CD14-positive monocyte (primary cell): Measurements from ENCODE around the gene CNTD1. TPM values are rescaled to one million over a fixed set of nuclear protein-coding genes. Genes with fewer than 3 reads are reported as not detected.

ENCODE experiments used
- DNase-seq, 3 donors: peaks; one replicate each; pipeline ENCODE4 v3.0.0-alpha.2; 2011 to 2022
- H2AFZ ChIP-seq: 2 replicates; pipeline ENCODE4 v1.6.0; 2012; ENCODE audit warnings: mild to moderate bottlenecking, low read depth, low read length, inconsistent platforms; ENCODE audit not compliant: insufficient read depth, poor library complexity, severe bottlenecking
- H3K27ac ChIP-seq, 2 donors: 1 replicate in 1 of 2; 2 replicates in 1 of 2; pipeline ENCODE4 v1.5.1; 2012 to 2013; ENCODE audit warnings: low read length in 2 of 2, control low read depth in 1 of 2, inconsistent platforms in 1 of 2, low read depth in 1 of 2, mild to moderate bottlenecking in 1 of 2
- H3K27me3 ChIP-seq, 2 donors: one replicate each; pipeline versions ENCODE4 v1.6.0 to v1.6.1; 2011 to 2013; ENCODE audit warnings: low read length in 2 of 2; ENCODE audit not compliant: control insufficient read depth in 2 of 2, insufficient read depth in 2 of 2
- H3K36me3 ChIP-seq, 2 donors: replicated peaks in 1 of 2; 1 replicate in 1 of 2; 2 replicates in 1 of 2; pipeline versions ENCODE4 v1.5.1 to v1.6.1; 2012 to 2013; ENCODE audit warnings: low read length in 2 of 2, control low read depth in 1 of 2, inconsistent platforms in 1 of 2, mild to moderate bottlenecking in 1 of 2; ENCODE audit not compliant: insufficient read depth in 2 of 2, control insufficient read depth in 1 of 2
- H3K4me1 ChIP-seq, 2 donors: 1 replicate in 1 of 2; 2 replicates in 1 of 2; pipeline versions ENCODE4 v1.5.1 to v1.6.1; 2012 to 2013; ENCODE audit warnings: low read length in 2 of 2, control low read depth in 1 of 2, inconsistent platforms in 1 of 2, mild to moderate bottlenecking in 1 of 2, moderate library complexity in 1 of 2; ENCODE audit not compliant: insufficient read depth in 2 of 2, control insufficient read depth in 1 of 2
- H3K4me2 ChIP-seq: replicated peaks from 2 replicates; pipeline ENCODE3; 2012; ENCODE audit warnings: low read length, moderate library complexity, mild to moderate bottlenecking; ENCODE audit not compliant: poor library complexity, severe bottlenecking; ENCODE audit errors: extremely low read depth
- H3K4me3 ChIP-seq, 3 experiments: fragments of 200-600 bp in 1 of 3; sonication (generic) in 1 of 3; replicated peaks in 1 of 3; 1 replicate in 2 of 3; 2 replicates in 1 of 3; pipeline ENCODE4 v1.5.1; 2011 to 2013; ENCODE audit warnings: low read length in 3 of 3, mild to moderate bottlenecking in 3 of 3, control low read depth in 2 of 3, low read depth in 2 of 3, inconsistent platforms in 1 of 3, moderate library complexity in 1 of 3
- H3K79me2 ChIP-seq: 2 replicates; pipeline ENCODE4 v1.6.0; 2012; ENCODE audit warnings: mild to moderate bottlenecking, control low read depth, inconsistent platforms, low read length, moderate library complexity; ENCODE audit not compliant: insufficient read depth
- H3K9ac ChIP-seq: 2 replicates; pipeline ENCODE4 v1.6.0; 2017; ENCODE audit warnings: low read length, mild to moderate bottlenecking; ENCODE audit not compliant: insufficient read depth, poor library complexity, severe bottlenecking
- H3K9me3 ChIP-seq, 2 donors: replicated peaks in 1 of 2; 1 replicate in 1 of 2; 2 replicates in 1 of 2; pipeline versions ENCODE4 v1.5.1 to v1.6.1; 2012 to 2013; ENCODE audit warnings: low read length in 2 of 2, control low read depth in 1 of 2; ENCODE audit not compliant: control insufficient read depth in 1 of 2, insufficient read depth in 1 of 2
- H4K20me1 ChIP-seq: 2 replicates; pipeline ENCODE4 v1.6.0; 2012; ENCODE audit warnings: mild to moderate bottlenecking, low read length, control low read depth, moderate library complexity; ENCODE audit not compliant: insufficient read depth
- H3K27ac Mint-ChIP-seq, 7 donors: one replicate each; pipeline ENCODE4 v1.8.0; 2020; ENCODE audit warnings: mild to moderate bottlenecking in 7 of 7, mixed read lengths in 7 of 7, moderate library complexity in 6 of 7, inconsistent platforms in 2 of 7
- H3K27me3 Mint-ChIP-seq, 3 donors: one replicate each; pipeline ENCODE4 v1.8.0; 2021 to 2022; ENCODE audit warnings: low read depth in 3 of 3, mild to moderate bottlenecking in 3 of 3, mixed read lengths in 3 of 3, moderate library complexity in 3 of 3, inconsistent platforms in 1 of 3
- H3K36me3 Mint-ChIP-seq, 2 donors: one replicate each; pipeline ENCODE4 v1.8.0; 2020; ENCODE audit warnings: mixed read lengths in 2 of 2, inconsistent platforms in 1 of 2, mild to moderate bottlenecking in 1 of 2
- H3K4me1 Mint-ChIP-seq: one replicate; pipeline ENCODE4 v1.8.0; 2020; ENCODE audit warnings: mild to moderate bottlenecking, mixed read lengths
- H3K4me3 Mint-ChIP-seq, 2 donors: one replicate each; pipeline ENCODE4 v1.8.0; 2020; ENCODE audit warnings: mild to moderate bottlenecking in 2 of 2, mixed read lengths in 2 of 2, moderate library complexity in 1 of 2
- H3K9me3 Mint-ChIP-seq, 7 donors: one replicate each; pipeline ENCODE4 v1.8.0; 2020 to 2022; ENCODE audit warnings: mixed read lengths in 7 of 7, mild to moderate bottlenecking in 6 of 7, moderate library complexity in 6 of 7, inconsistent platforms in 2 of 7
- WGBS: methylation state at CpG from one replicate; pipeline ENCODE4 v1.1.5; 2013; ENCODE audit warnings: missing lambda C conversion rate; ENCODE audit not compliant: insufficient coverage; 5-methylcytosine and 5-hydroxymethylcytosine counted together
- intact Hi-C, 2 donors: fragments of 100-400 bp; cut with micrococcal nuclease; formaldehyde crosslinking; loops; one replicate each; pipeline versions ENCODE4 v1.15.0 to v1.15.1; 2023
- polyA plus RNA-seq, 3 donors: library from polyadenylated mRNA; depleted of rRNA in 1 of 3; unstranded in 2 of 3; stranded (reverse) in 1 of 3; fragments of 300-500 nt in 2 of 3; fragments of >200 nt in 1 of 3; fragmentation: Illumina TruSeq in 2 of 3; gene quantifications; 1 replicate in 2 of 3; 2 replicates in 1 of 3; pipeline ENCODE4 v1.2.3, GENCODE V29; 2012 to 2021
- TF ChIP-seq, protein P1 (sequence below): fragments of 200-600 bp; IDR thresholded peaks from one replicate; pipeline ENCODE4 v1.8.0; 2022; ENCODE audit warnings: antibody characterized with exemption, mild to moderate bottlenecking

Gene CNTD1
- polyA plus RNA-seq, 3 donors: not detected

DNA sequence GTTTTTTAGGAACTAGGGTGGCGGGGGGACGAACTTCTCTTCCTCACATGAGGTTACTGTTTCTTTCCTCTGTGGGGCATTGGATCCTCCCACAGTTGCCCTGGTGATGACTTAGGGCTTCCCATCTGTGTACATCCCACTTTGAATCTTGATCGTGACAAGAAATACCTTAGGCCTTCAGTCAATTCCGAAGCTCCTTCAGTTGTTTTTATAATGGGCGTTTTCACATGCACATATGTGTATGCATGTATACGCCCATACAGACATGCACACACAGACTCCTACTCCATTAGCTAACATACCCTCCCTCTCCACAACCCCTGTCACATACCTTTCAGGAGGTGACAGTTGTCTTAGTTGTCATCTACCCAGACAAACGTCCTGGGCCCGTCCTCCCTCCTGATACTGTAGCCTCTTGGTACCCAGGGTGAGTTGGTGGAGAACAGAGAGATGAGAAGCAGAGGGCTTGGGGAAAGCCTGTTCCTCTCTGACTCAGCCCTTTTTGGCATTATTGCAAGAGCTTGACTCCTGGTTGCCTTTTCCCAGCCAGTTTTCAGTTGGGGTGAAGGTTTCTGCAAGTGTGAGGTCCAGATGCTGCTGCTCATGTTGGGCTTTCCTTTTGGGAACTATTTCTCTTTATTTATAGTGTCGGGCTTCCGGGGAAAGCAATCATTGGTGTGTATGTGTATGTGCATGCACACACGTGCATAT, 43.5 kb downstream of the CNTD1 start:
- no peak overlapping the region for H2AFZ ChIP-seq
- peaks cover 13 to 17% of the 10 kb centered on the region in 2 donors for H3K4me1 ChIP-seq
- H3K4me3 ChIP-seq: no peak overlapping the region
- peaks cover 25% of the 10 kb centered on the region for H3K4me1 Mint-ChIP-seq
- no peaks in the 10 kb centered on the region for H3K9me3 ChIP-seq
- H3K79me2 ChIP-seq: peaks cover 4% of the 10 kb centered on the region
- peaks cover 54% of the 10 kb centered on the region for H4K20me1 ChIP-seq
- H3K27me3 Mint-ChIP-seq: peaks cover 0 to 2% (median 2%) of the 10 kb centered on the region in 3 donors
- peak overlapping the region in 4 of 7 donors; percentile 27 to 46 (median 41) for H3K27ac Mint-ChIP-seq
- H3K9me3 Mint-ChIP-seq: no peaks in the 10 kb centered on the region
- intact Hi-C loops: loop anchor here (2.0 to 10.0 kb wide), 4 partner anchors 95 to 155 kb away; partner anchors contain the start of gene RPL27 (in 2 of the 2)
- no peak overlapping the region for H3K4me3 Mint-ChIP-seq
- no peak for DNase-seq
- peaks cover 75 to 86% of the 10 kb centered on the region in 2 donors for H3K36me3 Mint-ChIP-seq
- no peaks in the 10 kb centered on the region for H3K27me3 ChIP-seq
- TF ChIP-seq, protein P1, sequence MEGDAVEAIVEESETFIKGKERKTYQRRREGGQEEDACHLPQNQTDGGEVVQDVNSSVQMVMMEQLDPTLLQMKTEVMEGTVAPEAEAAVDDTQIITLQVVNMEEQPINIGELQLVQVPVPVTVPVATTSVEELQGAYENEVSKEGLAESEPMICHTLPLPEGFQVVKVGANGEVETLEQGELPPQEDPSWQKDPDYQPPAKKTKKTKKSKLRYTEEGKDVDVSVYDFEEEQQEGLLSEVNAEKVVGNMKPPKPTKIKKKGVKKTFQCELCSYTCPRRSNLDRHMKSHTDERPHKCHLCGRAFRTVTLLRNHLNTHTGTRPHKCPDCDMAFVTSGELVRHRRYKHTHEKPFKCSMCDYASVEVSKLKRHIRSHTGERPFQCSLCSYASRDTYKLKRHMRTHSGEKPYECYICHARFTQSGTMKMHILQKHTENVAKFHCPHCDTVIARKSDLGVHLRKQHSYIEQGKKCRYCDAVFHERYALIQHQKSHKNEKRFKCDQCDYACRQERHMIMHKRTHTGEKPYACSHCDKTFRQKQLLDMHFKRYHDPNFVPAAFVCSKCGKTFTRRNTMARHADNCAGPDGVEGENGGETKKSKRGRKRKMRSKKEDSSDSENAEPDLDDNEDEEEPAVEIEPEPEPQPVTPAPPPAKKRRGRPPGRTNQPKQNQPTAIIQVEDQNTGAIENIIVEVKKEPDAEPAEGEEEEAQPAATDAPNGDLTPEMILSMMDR: no peak
- H3K27ac ChIP-seq: no peak overlapping the region
- WGBS: 76% methylated on average over 3 of the region's 11 CpGs
- no peak overlapping the region for H3K4me2 ChIP-seq
- H3K36me3 ChIP-seq: peaks cover 83 to 87% of the 10 kb centered on the region in 2 donors
- no peak overlapping the region for H3K9ac ChIP-seq

DNA sequence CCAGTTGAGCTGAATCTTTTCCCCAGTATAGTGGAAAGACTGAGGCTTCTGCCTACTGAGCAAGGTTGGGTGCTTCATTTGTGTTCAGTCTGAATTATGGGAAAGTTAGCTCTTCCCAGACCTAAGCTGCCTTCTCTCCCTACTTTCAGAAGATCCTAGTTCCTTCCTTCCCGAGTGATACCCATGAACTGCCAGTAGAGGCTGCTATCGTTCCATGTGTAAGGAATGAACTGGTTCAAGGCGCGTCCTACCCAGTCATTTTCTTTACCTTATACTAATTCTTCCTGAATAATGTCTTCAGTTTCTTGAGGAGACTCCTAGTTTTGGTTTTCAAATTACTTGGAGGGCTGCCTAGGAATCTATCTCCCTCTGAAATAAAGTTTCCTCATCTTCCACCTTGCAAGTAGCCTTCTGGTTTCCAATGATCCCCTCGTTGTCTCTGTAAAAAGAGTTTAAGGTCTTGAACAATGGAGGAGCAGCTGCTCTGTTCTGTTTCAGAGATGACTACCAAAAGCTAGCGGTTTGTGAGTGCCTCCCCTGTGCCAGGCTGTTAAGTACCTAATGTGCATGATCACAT, 44.8 kb downstream of the CNTD1 start:
- peak overlapping the region in 1 of 7 donors; percentile 69 for H3K27ac Mint-ChIP-seq
- intact Hi-C loops: loop anchor here (2.0 to 10.0 kb wide), 4 partner anchors 93 to 154 kb away; partner anchors contain the start of gene RPL27 (in 2 of the 2)

More for the DNA sequence above, 44.8 kb downstream of the CNTD1 start:
- Mint-ChIP-seq H3K36me3 (peaks cover 64 to 73% of the 10 kb centered on the region in 2 donors), H3K4me1 (peaks cover 28% of the 10 kb centered on the region), H3K4me3 (no peak overlapping the region), H3K27me3 (peaks cover 0 to 5% (median 2%) of the 10 kb centered on the region in 3 donors), H3K9me3 (no peaks in the 10 kb centered on the region)
- Histone ChIP-seq H4K20me1 (peaks cover 49% of the 10 kb centered on the region), H3K9ac (no peak overlapping the region), H3K36me3 (peaks cover 70 to 74% of the 10 kb centered on the region in 2 donors), H3K27me3 (no peaks in the 10 kb centered on the region), H2AFZ (no peak overlapping the region), H3K9me3 (no peaks in the 10 kb centered on the region), H3K4me2 (no peak overlapping the region), H3K27ac (no peak overlapping the region), H3K79me2 (peaks cover 2% of the 10 kb centered on the region), H3K4me1 (peaks cover 19 to 23% of the 10 kb centered on the region in 2 donors), H3K4me3 (no peak overlapping the region)
- WGBS: 17% methylated on average over 1 of the region's 6 CpGs
- peak; percentile 32 to 58 (median 51) for DNase-seq
- TF ChIP-seq, protein P1: peak; percentile 86
